Articular chondrocyte of knee joint (primary cell): ENCODE data around the gene LRRC4. TPM values are rescaled to one million over a fixed set of nuclear protein-coding genes. Genes with fewer than 3 reads are reported as not detected.

Source experiments
- total RNA-seq: library from RNA; depleted of rRNA; stranded (reverse); fragments of >200 nt; gene quantifications from 2 replicates; pipeline ENCODE4 v1.2.3, GENCODE V29; 2012

The LRRC4 gene, protein sequence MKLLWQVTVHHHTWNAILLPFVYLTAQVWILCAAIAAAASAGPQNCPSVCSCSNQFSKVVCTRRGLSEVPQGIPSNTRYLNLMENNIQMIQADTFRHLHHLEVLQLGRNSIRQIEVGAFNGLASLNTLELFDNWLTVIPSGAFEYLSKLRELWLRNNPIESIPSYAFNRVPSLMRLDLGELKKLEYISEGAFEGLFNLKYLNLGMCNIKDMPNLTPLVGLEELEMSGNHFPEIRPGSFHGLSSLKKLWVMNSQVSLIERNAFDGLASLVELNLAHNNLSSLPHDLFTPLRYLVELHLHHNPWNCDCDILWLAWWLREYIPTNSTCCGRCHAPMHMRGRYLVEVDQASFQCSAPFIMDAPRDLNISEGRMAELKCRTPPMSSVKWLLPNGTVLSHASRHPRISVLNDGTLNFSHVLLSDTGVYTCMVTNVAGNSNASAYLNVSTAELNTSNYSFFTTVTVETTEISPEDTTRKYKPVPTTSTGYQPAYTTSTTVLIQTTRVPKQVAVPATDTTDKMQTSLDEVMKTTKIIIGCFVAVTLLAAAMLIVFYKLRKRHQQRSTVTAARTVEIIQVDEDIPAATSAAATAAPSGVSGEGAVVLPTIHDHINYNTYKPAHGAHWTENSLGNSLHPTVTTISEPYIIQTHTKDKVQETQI
- 0.32 and 0.39 TPM in 2 replicates for total RNA-seq

DNA sequence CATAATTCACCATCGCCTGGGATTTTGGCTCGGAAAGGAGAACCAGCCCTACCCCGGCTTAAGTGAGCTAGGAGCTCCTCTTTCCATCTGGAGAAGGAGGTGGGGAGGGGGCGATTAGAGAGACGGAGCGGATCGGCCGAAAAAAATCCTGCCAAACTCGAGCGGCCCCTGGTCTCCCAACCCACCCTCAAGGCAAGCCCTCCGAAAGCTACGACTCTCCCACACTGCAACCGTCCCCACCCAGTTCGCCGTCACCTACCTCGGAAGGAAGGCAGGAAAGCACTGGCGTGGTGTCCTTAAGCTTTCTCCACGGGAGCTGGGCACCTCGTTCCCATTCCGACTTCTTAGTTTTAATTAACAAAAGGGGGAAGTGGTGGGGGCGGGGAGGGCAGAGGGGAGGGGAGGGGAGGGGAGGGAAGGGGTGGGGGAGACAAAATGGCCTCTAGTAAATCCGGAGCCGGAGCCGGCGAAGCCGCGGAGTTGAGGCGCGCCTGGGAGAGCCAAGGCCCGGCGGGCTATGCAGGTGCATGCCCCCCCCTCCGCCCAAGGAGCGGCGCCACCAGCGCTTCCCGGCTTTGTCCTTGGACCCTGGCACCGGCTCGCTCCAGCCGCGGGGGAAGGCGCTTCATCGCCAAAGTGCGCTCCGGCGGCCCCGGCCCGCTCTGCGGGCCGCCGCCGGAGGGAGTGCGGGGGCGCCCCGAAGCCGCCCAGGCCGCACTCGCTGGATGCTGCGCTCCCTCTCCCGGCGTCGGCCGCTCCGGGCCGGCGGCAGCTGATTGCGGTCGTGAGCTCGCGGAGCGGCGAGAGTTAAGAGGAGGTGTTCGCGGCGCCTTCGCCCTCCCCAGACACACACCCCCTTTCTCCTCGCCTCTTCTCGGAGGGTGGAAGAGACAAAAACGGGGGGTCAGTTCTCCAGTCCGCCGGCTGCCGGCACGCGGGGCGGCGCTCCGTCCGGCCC lies at the start of gene LRRC4:
Gene LRRC4 (minus strand): TSS at position 784 of the 958 bp plus-strand sequence. CDS start 797 bp downstream, outside the sequence.

Other genes with a start within 250 kb of the LRRC4 start
- 0.11 TPM in 1 of 2 replicates, not detected in the other for gene LEP, start 209.8 kb upstream of the LRRC4 start, total RNA-seq